ENCODE data around the gene SVOP.

Gene SVOP

DNA sequence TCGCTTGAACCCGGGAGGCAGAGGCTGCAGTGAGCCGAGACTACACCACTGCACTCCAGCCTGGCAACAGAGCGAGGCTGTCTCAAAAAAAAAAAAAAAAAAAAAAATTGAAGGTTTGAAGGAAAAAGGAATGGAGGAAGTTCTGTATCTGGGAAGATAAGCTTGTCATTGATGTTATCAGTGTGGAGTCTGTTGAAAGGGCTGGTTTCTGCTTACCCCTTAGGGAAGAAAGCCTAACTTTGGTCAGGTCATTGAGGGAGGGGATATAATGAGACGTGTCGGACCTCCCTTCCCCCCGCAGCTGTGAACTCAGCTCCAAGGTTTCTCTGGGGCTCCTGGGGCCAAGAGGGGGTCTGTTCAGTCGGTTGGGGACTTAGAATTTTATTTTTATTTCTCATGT is 124.5 kb downstream of the SVOP start:
- no CpG with 5 or more reads among the region's 8 CpGs for WGBS (ENCODE audit: insufficient coverage, insufficient read length)
- no peaks in the 10 kb centered on the region for H3K9me3 ChIP-seq (ENCODE audit: control insufficient read depth, insufficient read depth, low read length)
- H3K27me3 ChIP-seq (ENCODE audit: control insufficient read depth, insufficient read depth, low read length), result no peaks in the 10 kb centered on the region
- H3K27ac ChIP-seq (ENCODE audit: low read length), result no peak overlapping the region
- H3K4me3 ChIP-seq (ENCODE audit: low read length), result no peak overlapping the region
- DNase-seq (ENCODE audit: low read depth, low spot score), result no peak
- no peaks in the 10 kb centered on the region for H3K4me1 ChIP-seq (ENCODE audit: control insufficient read depth, insufficient read depth, low read length)
- no peaks in the 10 kb centered on the region for H3K36me3 ChIP-seq (ENCODE audit: control insufficient read depth, insufficient read depth, low read length)

DNA sequence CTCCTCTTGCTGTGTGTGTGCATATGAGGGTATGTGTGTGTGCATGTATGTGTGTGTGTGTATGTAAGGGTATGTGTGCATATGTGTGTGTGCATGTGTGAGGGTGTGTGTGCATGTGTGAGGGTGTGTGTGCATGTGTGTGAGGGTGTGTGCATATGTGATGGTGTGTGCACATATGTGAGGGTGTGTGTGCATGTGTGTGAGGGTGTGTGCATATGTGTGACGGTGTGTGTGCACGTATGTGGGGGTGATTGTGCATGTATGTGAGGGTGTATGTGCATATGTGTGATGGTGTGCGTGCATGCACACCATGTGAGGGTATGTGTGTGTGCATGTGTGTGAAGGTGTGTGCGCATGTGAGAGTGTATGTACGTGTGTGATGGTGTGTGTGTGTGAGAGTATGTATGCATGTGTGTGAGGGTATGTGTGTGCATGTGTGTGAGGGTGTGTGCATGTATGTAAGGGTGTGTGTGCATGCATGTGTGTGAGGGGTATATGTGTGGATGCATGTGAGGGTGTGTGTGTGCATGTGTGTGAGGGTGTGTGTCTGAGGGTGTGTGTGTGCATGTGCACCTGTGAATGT is 125.6 kb downstream of the SVOP start:
- Histone ChIP-seq H3K27me3 (ENCODE audit: control insufficient read depth, insufficient read depth, low read length) (no peaks in the 10 kb centered on the region), H3K4me1 (ENCODE audit: control insufficient read depth, insufficient read depth, low read length) (no peaks in the 10 kb centered on the region), H3K4me3 (ENCODE audit: low read length) (no peak overlapping the region), H3K36me3 (ENCODE audit: control insufficient read depth, insufficient read depth, low read length) (no peaks in the 10 kb centered on the region), H3K9me3 (ENCODE audit: control insufficient read depth, insufficient read depth, low read length) (no peaks in the 10 kb centered on the region), H3K27ac (ENCODE audit: low read length) (no peak overlapping the region)
- no peak for DNase-seq (ENCODE audit: low read depth, low spot score)
- WGBS (ENCODE audit: insufficient coverage, insufficient read length), result 100% methylated on average over 2 of the region's 5 CpGs

- no peak overlapping the region for H3K27ac ChIP-seq (ENCODE audit: low read length)
- H3K27me3 ChIP-seq (ENCODE audit: control insufficient read depth, insufficient read depth, low read length), result no peaks in the 10 kb centered on the region
- DNase-seq (ENCODE audit: low read depth, low spot score), result peak; percentile 47
- WGBS (ENCODE audit: insufficient coverage, insufficient read length), result no CpG with 5 or more reads among the region's 2 CpGs
- 0 out of 2 replicates have a peak, but pooled peaks cover 1% of the 10 kb centered on the region for H3K9me3 ChIP-seq (ENCODE audit: control insufficient read depth, insufficient read depth, low read length)
- no peaks in the 10 kb centered on the region for H3K36me3 ChIP-seq (ENCODE audit: control insufficient read depth, insufficient read depth, low read length)
- H3K4me3 ChIP-seq (ENCODE audit: low read length), result no peak overlapping the region
- H3K4me1 ChIP-seq (ENCODE audit: control insufficient read depth, insufficient read depth, low read length), result no peaks in the 10 kb centered on the region
These were observed 130.7 kb downstream of the SVOP start for GRCh38 chr12:108890208-108890607.

DNA sequence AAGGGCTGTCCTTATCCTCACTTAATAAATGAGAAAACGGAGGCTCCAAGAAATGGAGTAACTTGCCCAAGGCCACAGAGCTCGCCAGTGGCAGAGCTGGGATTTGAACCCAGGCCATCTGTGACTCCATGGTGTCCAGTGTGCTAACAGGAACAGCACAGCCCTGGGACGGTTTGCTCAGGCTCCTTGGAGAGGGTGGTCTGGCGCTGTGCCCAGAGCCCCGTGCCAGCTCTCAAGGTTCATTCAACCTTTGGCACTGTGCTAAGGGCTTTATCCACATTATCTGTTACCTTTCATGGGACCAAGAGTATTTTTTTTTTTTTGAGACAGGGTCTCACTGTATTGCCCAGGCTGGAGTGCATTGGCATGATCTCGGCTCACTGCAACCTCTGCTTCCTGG is 132.8 kb downstream of the SVOP start:
- WGBS (ENCODE audit: insufficient coverage, insufficient read length), result no CpG with 5 or more reads among the region's 6 CpGs
- Histone ChIP-seq H3K36me3 (ENCODE audit: control insufficient read depth, insufficient read depth, low read length) (no peaks in the 10 kb centered on the region), H3K27ac (ENCODE audit: low read length) (no peak overlapping the region), H3K4me1 (ENCODE audit: control insufficient read depth, insufficient read depth, low read length) (no peaks in the 10 kb centered on the region), H3K27me3 (ENCODE audit: control insufficient read depth, insufficient read depth, low read length) (no peaks in the 10 kb centered on the region), H3K4me3 (ENCODE audit: low read length) (no peak overlapping the region), H3K9me3 (ENCODE audit: control insufficient read depth, insufficient read depth, low read length) (0 out of 2 replicates have a peak, but pooled peaks cover 1% of the 10 kb centered on the region)
- DNase-seq (ENCODE audit: low read depth, low spot score), result no peak

DNA sequence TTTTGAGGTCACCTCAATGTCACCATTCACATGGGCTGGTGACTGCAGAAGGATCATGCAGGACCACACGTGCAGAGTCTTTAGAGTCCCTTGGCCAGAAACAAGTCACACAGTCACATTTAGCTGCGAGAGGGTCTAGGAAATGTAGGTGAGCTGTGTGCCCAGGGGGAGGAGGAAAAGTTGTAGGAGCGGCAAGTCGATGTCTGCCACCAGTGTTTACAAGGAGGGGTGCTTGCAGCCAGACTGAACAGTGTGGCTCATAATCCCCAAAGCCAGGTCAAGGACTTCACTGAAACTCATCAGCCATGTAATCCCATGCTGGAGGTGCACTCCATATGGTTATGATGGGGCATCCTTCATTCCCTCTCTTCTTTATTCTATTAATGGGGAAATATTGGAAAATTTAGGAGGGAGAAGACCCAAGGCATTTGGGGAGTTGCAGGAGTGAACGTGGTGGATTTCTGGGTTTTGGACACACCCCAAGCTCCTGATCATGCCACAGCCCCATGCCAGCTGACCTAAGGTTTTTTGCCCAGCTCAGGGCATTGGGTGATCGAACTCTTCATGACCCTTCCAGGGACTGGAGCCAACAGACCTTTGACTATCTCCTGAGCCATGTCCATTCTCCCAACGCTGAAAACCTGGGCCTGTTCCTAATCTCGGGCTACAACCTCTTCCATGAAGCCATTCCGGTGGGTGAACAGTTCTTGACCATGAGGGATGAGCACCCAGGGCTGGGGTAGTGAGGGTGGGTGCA is 133.8 kb downstream of the SVOP start:
- Histone ChIP-seq H3K36me3 (ENCODE audit: control insufficient read depth, insufficient read depth, low read length) (no peaks in the 10 kb centered on the region), H3K4me1 (ENCODE audit: control insufficient read depth, insufficient read depth, low read length) (no peaks in the 10 kb centered on the region), H3K27me3 (ENCODE audit: control insufficient read depth, insufficient read depth, low read length) (no peaks in the 10 kb centered on the region), H3K4me3 (ENCODE audit: low read length) (no peak overlapping the region), H3K27ac (ENCODE audit: low read length) (no peak overlapping the region), H3K9me3 (ENCODE audit: control insufficient read depth, insufficient read depth, low read length) (0 out of 2 replicates have a peak, but pooled peaks cover 1% of the 10 kb centered on the region)
- no CpG with 5 or more reads among the region's 9 CpGs for WGBS (ENCODE audit: insufficient coverage, insufficient read length)
- DNase-seq (ENCODE audit: low read depth, low spot score), result no peak

- Histone ChIP-seq H3K36me3 (ENCODE audit: control insufficient read depth, insufficient read depth, low read length) (no peaks in the 10 kb centered on the region), H3K4me3 (ENCODE audit: low read length) (no peak overlapping the region), H3K4me1 (ENCODE audit: control insufficient read depth, insufficient read depth, low read length) (no peaks in the 10 kb centered on the region), H3K9me3 (ENCODE audit: control insufficient read depth, insufficient read depth, low read length) (no peaks in the 10 kb centered on the region), H3K27me3 (ENCODE audit: control insufficient read depth, insufficient read depth, low read length) (no peaks in the 10 kb centered on the region), H3K27ac (ENCODE audit: low read length) (no peak overlapping the region)
- DNase-seq (ENCODE audit: low read depth, low spot score), result peak; percentile 54
- WGBS (ENCODE audit: insufficient coverage, insufficient read length), result no CpG with 5 or more reads among the region's 16 CpGs
These were observed 136.5 kb downstream of the SVOP start for GRCh38 chr12:108884116-108885012.

DNA sequence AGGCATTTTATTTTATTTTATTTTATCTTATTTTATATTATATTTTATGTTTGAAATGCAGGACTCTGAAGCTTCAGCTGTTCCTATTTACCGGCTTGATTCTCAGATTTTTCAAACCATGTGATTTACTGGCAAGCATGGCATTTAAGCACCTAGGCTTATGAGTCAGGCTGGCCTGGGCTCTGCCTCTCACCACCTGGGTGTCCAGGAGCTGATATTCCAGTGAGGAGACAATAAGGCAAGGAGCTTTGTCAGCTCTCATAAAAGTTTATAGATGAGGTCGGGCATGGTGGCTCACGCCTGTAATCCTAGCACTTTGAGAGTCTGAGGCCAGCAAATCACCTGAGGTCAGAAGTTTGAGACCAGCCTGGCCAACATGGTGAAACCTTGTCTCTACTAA is 138.9 kb downstream of the SVOP start:
- no peaks in the 10 kb centered on the region for H3K36me3 ChIP-seq (ENCODE audit: control insufficient read depth, insufficient read depth, low read length)
- H3K9me3 ChIP-seq (ENCODE audit: control insufficient read depth, insufficient read depth, low read length), result no peaks in the 10 kb centered on the region
- no peak overlapping the region for H3K4me3 ChIP-seq (ENCODE audit: low read length)

GRCh38 chr12:108879615-108880254 is 141.1 kb downstream of the SVOP start, which contains the start of gene DAO:
Gene DAO, plus strand, starts transcription at chr12:108880092. Its CDS starts 4,915 bp downstream, at chr12:108885007.
- no peaks in the 10 kb centered on the region for H3K4me1 ChIP-seq (ENCODE audit: control insufficient read depth, insufficient read depth, low read length)
- H3K9me3 ChIP-seq (ENCODE audit: control insufficient read depth, insufficient read depth, low read length), result no peaks in the 10 kb centered on the region
- DNase-seq (ENCODE audit: low read depth, low spot score), result no peak
- no peak within 1 kb of the TSS for H3K27ac ChIP-seq (ENCODE audit: low read length)
- no CpG with 5 or more reads among the region's 16 CpGs for WGBS (ENCODE audit: insufficient coverage, insufficient read length)
- H3K4me3 ChIP-seq (ENCODE audit: low read length), result no peak within 1 kb of the TSS
- H3K36me3 ChIP-seq (ENCODE audit: control insufficient read depth, insufficient read depth, low read length), result no peaks in the 10 kb centered on the region
- H3K27me3 ChIP-seq (ENCODE audit: control insufficient read depth, insufficient read depth, low read length), result no peaks in the 10 kb centered on the region

More for the DNA sequence above, 138.9 kb downstream of the SVOP start:
- Histone ChIP-seq H3K4me1 (ENCODE audit: control insufficient read depth, insufficient read depth, low read length) (no peaks in the 10 kb centered on the region), H3K27ac (ENCODE audit: low read length) (no peak overlapping the region), H3K27me3 (ENCODE audit: control insufficient read depth, insufficient read depth, low read length) (no peaks in the 10 kb centered on the region)
- no peak for DNase-seq (ENCODE audit: low read depth, low spot score)
- no CpG with 5 or more reads among the region's 3 CpGs for WGBS (ENCODE audit: insufficient coverage, insufficient read length)

GRCh38 chr12:108876550-108876949 is 144.3 kb downstream of the SVOP start:
- H3K4me1 ChIP-seq (ENCODE audit: control insufficient read depth, insufficient read depth, low read length), result no peaks in the 10 kb centered on the region
- no CpG with 5 or more reads among the region's 3 CpGs for WGBS (ENCODE audit: insufficient coverage, insufficient read length)
- H3K36me3 ChIP-seq (ENCODE audit: control insufficient read depth, insufficient read depth, low read length), result no peaks in the 10 kb centered on the region
- H3K9me3 ChIP-seq (ENCODE audit: control insufficient read depth, insufficient read depth, low read length), result no peaks in the 10 kb centered on the region
- no peak overlapping the region for H3K27ac ChIP-seq (ENCODE audit: low read length)
- H3K27me3 ChIP-seq (ENCODE audit: control insufficient read depth, insufficient read depth, low read length), result no peaks in the 10 kb centered on the region
- no peak overlapping the region for H3K4me3 ChIP-seq (ENCODE audit: low read length)
- DNase-seq (ENCODE audit: low read depth, low spot score), result no peak
